Gastrocnemius medialis (tissue), 4 donors: ENCODE measurements around the gene NEK6. TPM values are rescaled to one million over a fixed set of nuclear protein-coding genes. Genes with fewer than 3 reads are reported as not detected.

Experiments
- ATAC-seq, 2 donors: fragments of 150-250 bp; one replicate each; pipeline ENCODE4 v1.9.1; 2016
- DNase-seq, 2 donors: peaks; one replicate each; pipeline ENCODE4 v3.0.0-alpha.2; 2019
- H3K27ac ChIP-seq, 4 donors: fragments of 200-600 bp; sonication (generic); 1 replicate in 1 of 4; 2 replicates in 3 of 4; pipeline ENCODE4 v1.5.1; 2016 to 2018; ENCODE audit warnings: mild to moderate bottlenecking in 2 of 4, moderate library complexity in 1 of 4
- H3K27me3 ChIP-seq, 3 donors: fragments of 200-600 bp; sonication (generic) in 2 of 3; 1 replicate in 1 of 3; 2 replicates in 2 of 3; pipeline versions ENCODE4 v1.5.1 to v1.6.0; 2016 to 2019; ENCODE audit warnings: mild to moderate bottlenecking in 1 of 3, moderate library complexity in 1 of 3
- H3K36me3 ChIP-seq, 2 donors: fragments of 200-600 bp; sonication (generic) in 1 of 2; one replicate each; pipeline ENCODE4 v1.5.1; 2017 to 2018
- H3K4me1 ChIP-seq, 2 donors: fragments of 200-600 bp; sonication (generic) in 1 of 2; one replicate each; pipeline ENCODE4 v1.5.1; 2016 to 2017; ENCODE audit warnings: mild to moderate bottlenecking in 2 of 2
- H3K4me3 ChIP-seq, 4 donors: fragments of 200-600 bp; sonication (generic) in 3 of 4; 1 replicate in 1 of 4; 2 replicates in 3 of 4; pipeline ENCODE4 v1.5.1; 2016 to 2019; ENCODE audit warnings: mild to moderate bottlenecking in 2 of 4
- H3K9me3 ChIP-seq, 3 donors: fragments of 200-600 bp; sonication (generic) in 2 of 3; 1 replicate in 1 of 3; 2 replicates in 2 of 3; pipeline ENCODE4 v1.5.1; 2016 to 2019
- CTCF ChIP-seq, 5 experiments: fragments of 450-650 bp in 3 of 5; fragments of 200-600 bp in 2 of 5; sonication (generic) in 2 of 5; IDR thresholded peaks in 4 of 5; conservative IDR thresholded peaks in 1 of 5; 1 replicate in 4 of 5; 2 replicates in 1 of 5; pipeline ENCODE4 v1.5.1; 2016 to 2019; ENCODE audit warnings: antibody characterized with exemption in 5 of 5, mild to moderate bottlenecking in 3 of 5, moderate library complexity in 3 of 5
- POLR2A ChIP-seq, 2 donors: fragments of 450-650 bp; IDR thresholded peaks; one replicate each; pipeline ENCODE4 v1.6.1; 2017; ENCODE audit warnings: antibody characterized with exemption in 2 of 2, mild to moderate bottlenecking in 2 of 2, moderate library complexity in 2 of 2
- in situ Hi-C, 4 donors: fragments of 200-750 bp; cut with MboI; loops; one replicate each; pipeline versions ENCODE4 v1.15.0 to v1.8.0; 2017; ENCODE audit warnings: low sequenced_read_pairs in 4 of 4
- intact Hi-C: fragments of 100-400 bp; cut with DNase I; formaldehyde crosslinking; loops from one replicate; pipeline ENCODE4 v1.15.1; 2023; ENCODE audit warnings: low total_unique reads
- total RNA-seq, 4 donors: library from RNA; depleted of rRNA; stranded (reverse); fragments of >200 nt; gene quantifications; one replicate each; pipeline versions ENCODE4 v1.1.0 to v1.2.3, GENCODE V29; 2016

NEK6 gene
- total RNA-seq, 4 donors from 2014 or later = 2.3 to 10.1 (median 3.5) TPM

GRCh38 chr9:124355039-124355940 is 97.5 kb downstream of the NEK6 start:
- Histone ChIP-seq H3K4me1 (peaks cover 6 to 20% of the 10 kb centered on the region in 2 donors), H3K27ac (no peak overlapping the region), H3K9me3 (no peaks in the 10 kb centered on the region), H3K36me3 (peaks cover 0 to 34% of the 10 kb centered on the region in 2 donors), H3K27me3 (no peaks in the 10 kb centered on the region), H3K4me3 (no peak overlapping the region)
- in situ Hi-C loops (no loop called here), intact Hi-C loops (no loop called here)
- TF ChIP-seq POLR2A (IDR thresholded peaks at IDR 0.05) = no peak
- no peak for DNase-seq
- ATAC-seq = no peak

- no peak for TF ChIP-seq CTCF (IDR thresholded peaks at IDR 0.05 in 4 of 5, conservative IDR thresholded peaks at IDR 0.05 in 1 of 5)
- no peak for TF ChIP-seq POLR2A (IDR thresholded peaks at IDR 0.05)
- Histone ChIP-seq H3K4me3 (no peak overlapping the region), H3K27me3 (no peaks in the 10 kb centered on the region), H3K36me3 (peaks cover 0 to 26% of the 10 kb centered on the region in 2 donors), H3K27ac (no peak overlapping the region), H3K9me3 (no peaks in the 10 kb centered on the region), H3K4me1 (peaks cover 10 to 22% of the 10 kb centered on the region in 2 donors)
- intact Hi-C loops (no loop called here), in situ Hi-C loops (no loop called here)
- no peak for ATAC-seq
- DNase-seq = no peak
Observed at GRCh38 chr9:124355941-124356744, 98.4 kb downstream of the NEK6 start.

- no peak overlapping the region for H3K27ac ChIP-seq
- intact Hi-C loops = no loop called here
- no peak overlapping the region for H3K4me3 ChIP-seq
- H3K9me3 ChIP-seq = no peaks in the 10 kb centered on the region
- no peak for TF ChIP-seq CTCF (IDR thresholded peaks at IDR 0.05 in 4 of 5, conservative IDR thresholded peaks at IDR 0.05 in 1 of 5)
- no peak for TF ChIP-seq POLR2A (IDR thresholded peaks at IDR 0.05)
- no peak for DNase-seq
- H3K4me1 ChIP-seq = peaks cover 13 to 29% of the 10 kb centered on the region in 2 donors
- in situ Hi-C loops = no loop called here
- peaks cover 0 to 18% of the 10 kb centered on the region in 2 donors for H3K36me3 ChIP-seq
- no peaks in the 10 kb centered on the region for H3K27me3 ChIP-seq
- no peak for ATAC-seq
Observed at GRCh38 chr9:124356745-124357390, 99.1 kb downstream of the NEK6 start.

- intact Hi-C loops (no loop called here), in situ Hi-C loops (no loop called here)
- DNase-seq = no peak
- no peaks in the 10 kb centered on the region for H3K27me3 ChIP-seq
- peak in 1 of 2 donors; percentile 14 for ATAC-seq
- H3K4me3 ChIP-seq = no peak overlapping the region
- H3K4me1 ChIP-seq = peaks cover 19 to 29% of the 10 kb centered on the region in 2 donors
- H3K36me3 ChIP-seq = peaks cover 0 to 9% of the 10 kb centered on the region in 2 donors
- TF ChIP-seq CTCF (IDR thresholded peaks at IDR 0.05 in 4 of 5, conservative IDR thresholded peaks at IDR 0.05 in 1 of 5) (no peak), POLR2A (IDR thresholded peaks at IDR 0.05) (no peak)
- H3K9me3 ChIP-seq = no peaks in the 10 kb centered on the region
- no peak overlapping the region for H3K27ac ChIP-seq
Observed at GRCh38 chr9:124357721-124358361, 100.1 kb downstream of the NEK6 start.
